Stimulated activated CD8-positive, alpha-beta memory T cell treated with anti-CD3 and anti-CD28 coated beads, Interleukin-4, amount 100 ng/mL, for 4 hours (primary cell): ENCODE results near the gene DDX41.

Source experiments
- DNase-seq, 2 donors: peaks; one replicate each; pipeline ENCODE4 v3.0.0-alpha.2; 2020; ENCODE audit warnings: low read depth in 2 of 2, low spot score in 1 of 2

DDX41 gene

DNA sequence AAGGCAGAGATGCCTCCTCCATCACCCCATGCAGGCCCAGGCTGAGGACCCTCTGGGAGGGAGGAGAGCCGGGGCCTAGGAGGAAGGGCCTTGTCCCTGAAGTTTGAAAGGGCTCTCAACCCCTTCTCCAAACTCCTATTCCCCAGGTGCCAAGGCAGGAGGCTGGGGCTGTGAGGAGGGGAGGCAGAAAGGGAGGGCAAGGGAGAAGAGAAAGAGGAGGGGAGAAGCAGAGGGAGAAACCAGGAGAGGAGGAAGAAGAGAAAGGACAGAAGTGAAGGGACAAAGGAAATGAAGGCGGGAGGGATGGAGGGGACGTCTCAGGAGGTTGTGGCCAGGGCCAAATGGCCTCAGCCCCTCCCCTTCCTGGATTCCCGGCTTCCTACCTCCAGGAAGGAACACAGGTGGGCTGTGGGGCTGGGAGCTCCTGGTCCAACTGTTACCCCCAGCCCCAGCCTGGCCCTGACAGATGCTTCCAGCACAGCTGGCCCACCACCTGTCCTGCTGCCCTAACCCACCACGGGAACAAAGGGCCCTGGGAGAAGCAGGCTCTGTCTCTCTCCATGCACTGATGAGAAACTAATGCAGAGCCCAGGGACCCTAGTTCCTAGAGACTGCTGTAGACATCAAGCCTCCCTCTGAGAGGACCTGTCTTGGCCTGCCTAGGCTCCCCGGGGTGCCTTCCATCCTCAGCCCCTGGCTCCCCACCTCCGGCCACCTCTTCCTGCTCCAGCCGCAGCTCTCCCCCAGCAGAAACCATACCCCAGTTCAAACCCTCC lies 46.8 kb downstream of the DDX41 start:
- no peak for DNase-seq

DNA sequence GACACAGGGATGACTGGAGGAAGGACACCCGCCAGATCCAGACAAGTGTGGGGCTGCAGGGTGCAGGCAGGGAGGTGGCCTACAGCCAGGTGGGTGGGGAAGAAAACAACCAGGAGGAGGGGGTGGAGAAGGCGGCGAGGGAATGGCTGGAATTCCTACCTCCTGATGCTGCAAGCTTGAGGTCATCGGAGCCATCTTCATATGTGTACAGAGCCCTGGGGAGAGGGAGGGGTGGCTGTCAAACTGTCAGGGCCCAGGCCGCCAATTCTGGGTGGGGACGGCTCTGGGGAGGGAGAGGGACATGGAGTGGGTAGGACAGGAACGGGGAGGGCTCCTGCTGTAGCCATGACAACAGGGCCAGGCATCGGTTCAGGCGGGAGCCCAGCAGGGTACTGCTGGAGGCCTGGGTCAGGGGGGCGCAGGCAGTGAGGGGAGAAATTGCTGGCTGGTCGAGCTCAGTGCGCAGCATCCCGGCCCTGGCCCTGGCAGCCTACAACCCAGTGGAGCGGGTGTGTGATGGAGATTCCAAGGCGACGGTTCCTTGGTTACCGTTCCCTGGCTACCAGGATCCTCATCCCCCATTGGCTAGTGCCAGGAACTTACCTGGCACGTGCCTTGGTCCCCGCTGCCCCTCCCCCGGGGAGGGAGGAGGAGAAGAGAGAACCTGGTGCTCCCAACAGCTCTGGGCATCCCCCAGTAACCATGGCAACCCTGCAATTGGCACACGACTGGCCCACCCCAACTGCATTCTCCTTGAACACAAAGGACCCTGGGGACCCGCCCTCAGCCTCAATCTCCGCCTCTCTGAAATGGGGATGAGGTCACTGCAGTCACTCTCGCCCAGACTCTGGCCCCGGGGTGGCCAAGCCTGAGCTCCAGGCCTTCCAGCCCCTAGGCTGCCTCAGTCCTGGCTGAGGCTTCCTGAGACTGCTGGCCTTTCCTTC lies 47.8 kb downstream of the DDX41 start:
- DNase-seq, result no peak

DNA sequence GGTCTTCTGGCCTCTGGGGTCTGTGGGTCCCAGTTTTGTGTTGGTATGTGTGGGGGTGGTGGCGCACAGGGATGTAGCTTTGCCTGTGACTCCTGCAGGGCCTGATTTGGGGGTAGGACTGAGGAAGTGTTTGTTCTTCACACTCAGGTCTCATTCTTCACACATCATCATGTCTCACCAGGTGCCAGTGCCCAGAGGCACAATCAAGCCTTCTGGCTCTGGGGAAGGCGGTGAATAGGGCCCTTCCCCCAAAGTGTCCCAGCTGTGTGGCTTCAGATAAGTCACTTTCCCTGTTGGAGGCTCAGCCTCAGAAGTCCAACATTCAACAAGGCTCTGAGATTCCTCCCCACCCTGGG lies 48.5 kb downstream of the DDX41 start:
- DNase-seq, result no peak

DNA sequence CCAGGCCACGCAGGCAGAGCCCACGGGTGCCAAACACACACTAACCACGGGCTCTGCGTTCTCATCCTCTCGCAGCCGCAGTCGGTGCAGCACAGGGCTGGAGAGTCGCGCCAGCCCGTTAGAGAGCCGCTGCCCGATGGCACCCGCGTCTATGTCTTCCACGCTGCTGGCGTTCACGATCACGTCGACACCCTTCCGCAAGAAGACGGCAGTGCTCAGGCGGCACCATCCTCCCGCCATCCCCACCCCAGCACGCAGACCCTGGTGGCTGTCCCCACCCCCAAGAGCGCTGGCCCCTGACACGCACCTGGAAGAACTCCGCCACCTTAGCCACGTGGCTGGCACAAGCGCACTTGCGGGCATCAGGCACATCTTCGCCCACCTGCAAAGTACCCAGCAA lies 49.3 kb downstream of the DDX41 start:
- no peak for DNase-seq

DNA sequence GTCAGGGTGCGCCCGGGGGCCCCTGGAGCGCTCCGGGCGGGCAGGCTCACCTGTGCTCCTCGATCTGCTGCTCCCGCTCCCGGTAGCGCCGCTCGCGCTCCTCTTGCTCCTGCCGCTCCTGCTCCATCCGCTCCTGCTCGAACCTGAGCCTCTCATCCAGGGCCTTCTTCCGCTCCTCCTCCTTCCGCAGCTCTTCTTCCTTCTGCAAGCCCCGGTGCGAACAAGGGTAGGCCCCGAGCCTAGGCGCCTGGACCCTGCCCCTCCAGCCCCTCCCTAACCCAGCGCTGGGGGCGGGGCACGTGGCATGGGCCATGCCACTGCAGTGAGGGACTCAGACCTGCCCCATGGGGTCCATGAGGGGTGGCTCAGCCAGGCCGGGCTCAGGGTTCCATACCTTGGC lies 49.9 kb downstream of the DDX41 start:
- no peak for DNase-seq

DNA sequence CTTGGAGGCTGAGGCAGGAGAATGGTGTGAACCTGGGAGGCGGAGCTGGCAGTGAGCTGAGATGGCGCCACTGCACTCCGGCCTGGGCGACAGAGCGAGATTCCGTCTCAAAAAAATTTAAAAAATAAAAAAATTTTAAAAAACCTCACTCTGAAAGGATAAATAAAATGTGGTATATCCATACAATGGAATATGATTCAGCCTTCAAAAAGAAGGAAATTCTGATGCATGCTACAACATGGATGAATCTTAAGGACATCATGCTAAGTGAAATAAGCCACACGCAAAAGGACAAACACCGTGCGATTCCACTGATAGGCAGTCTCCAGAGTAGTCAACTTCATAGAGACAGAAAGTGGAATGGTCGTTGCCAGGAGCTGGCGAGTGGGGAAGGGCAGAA lies 51.7 kb downstream of the DDX41 start:
- DNase-seq, result no peak

DNA sequence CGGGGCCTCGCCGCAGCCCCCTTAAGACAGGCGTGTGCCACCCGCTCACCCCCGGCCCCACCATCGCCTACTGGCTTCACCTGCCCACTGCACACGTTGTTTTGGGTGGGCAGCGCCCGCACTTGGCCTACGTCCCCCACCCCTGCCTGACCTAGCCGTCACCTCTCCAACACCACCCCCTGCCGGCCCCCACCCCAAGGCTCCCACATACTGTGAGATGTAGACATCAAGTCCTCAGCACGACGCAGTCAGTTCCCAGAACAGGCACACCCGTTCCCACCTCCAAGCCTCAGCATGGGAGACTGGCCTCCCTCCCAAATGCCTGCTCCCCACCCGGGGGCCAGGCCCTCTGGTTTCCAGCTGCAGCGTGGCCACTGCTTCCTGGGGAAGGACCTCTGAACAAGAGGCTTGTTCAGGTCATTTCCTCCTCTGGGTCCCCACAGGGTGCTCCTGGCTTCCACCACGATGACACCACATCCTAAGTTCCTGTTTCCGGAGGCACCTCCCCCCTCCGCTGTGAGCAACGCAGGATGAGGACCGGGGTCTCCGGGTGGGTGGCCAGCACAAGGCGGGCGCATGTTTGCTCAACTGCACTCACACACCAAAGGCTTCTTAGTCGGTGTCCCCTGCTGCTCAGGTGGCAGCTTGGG lies 54.6 kb downstream of the DDX41 start:
- DNase-seq, result no peak
